Ishikawa (cell line): ENCODE results near the gene FKBP4.

Experiments used
- CEBPB ChIP-seq: IDR thresholded peaks from 2 replicates; pipeline ENCODE4 v1.6.1; 2012
- CREB1 ChIP-seq: IDR thresholded peaks from 2 replicates; pipeline ENCODE4 v1.6.1; 2012; ENCODE audit warnings: low read depth
- EGR1 ChIP-seq: IDR thresholded peaks from 2 replicates; pipeline ENCODE4 v1.6.1; 2012
- EP300 ChIP-seq: IDR thresholded peaks from 2 replicates; pipeline ENCODE4 v1.6.1; 2012; ENCODE audit warnings: borderline replicate concordance
- FOXM1 ChIP-seq: IDR thresholded peaks from 2 replicates; pipeline ENCODE4 v1.6.1; 2012; ENCODE audit warnings: low read depth, borderline replicate concordance
- MAX ChIP-seq: IDR thresholded peaks from 2 replicates; pipeline ENCODE4 v1.6.1; 2012
- NFIC ChIP-seq: IDR thresholded peaks from 2 replicates; pipeline ENCODE4 v1.6.1; 2012
- RAD21 ChIP-seq: IDR thresholded peaks from 2 replicates; pipeline ENCODE4 v1.6.1; 2012; ENCODE audit warnings: low read depth
- REST ChIP-seq: IDR thresholded peaks from 2 replicates; pipeline ENCODE4 v1.6.1; 2012; ENCODE audit warnings: low read depth, mild to moderate bottlenecking
- TAF1 ChIP-seq: IDR thresholded peaks from 2 replicates; pipeline ENCODE4 v1.6.1; 2012; ENCODE audit warnings: low read depth, mild to moderate bottlenecking
- TCF12 ChIP-seq: IDR thresholded peaks from 2 replicates; pipeline ENCODE4 v1.6.1; 2012; ENCODE audit warnings: low read depth
- TEAD4 ChIP-seq: IDR thresholded peaks from 2 replicates; pipeline ENCODE4 v1.6.1; 2012
- YY1 ChIP-seq: IDR thresholded peaks from 2 replicates; pipeline ENCODE4 v1.6.1; 2012; ENCODE audit warnings: low read depth
- ZBTB7A ChIP-seq: IDR thresholded peaks from 2 replicates; pipeline ENCODE4 v1.6.1; 2012; ENCODE audit warnings: low read depth
- TF ChIP-seq, protein P1 (sequence below): IDR thresholded peaks from 2 replicates; pipeline ENCODE4 v1.6.1; 2012

The FKBP4 gene

GRCh38 chr12:2796187-2796666, 1.5 kb downstream of the FKBP4 start:
- TF ChIP-seq REST (no peak), YY1 (no peak), MAX (no peak), CEBPB (no peak), TCF12 (no peak), ZBTB7A (no peak), TAF1 (no peak), FOXM1 (no peak), RAD21 (no peak), CREB1 (no peak), EGR1 (no peak), NFIC (no peak), TEAD4 (no peak)
- TF ChIP-seq, protein P1, sequence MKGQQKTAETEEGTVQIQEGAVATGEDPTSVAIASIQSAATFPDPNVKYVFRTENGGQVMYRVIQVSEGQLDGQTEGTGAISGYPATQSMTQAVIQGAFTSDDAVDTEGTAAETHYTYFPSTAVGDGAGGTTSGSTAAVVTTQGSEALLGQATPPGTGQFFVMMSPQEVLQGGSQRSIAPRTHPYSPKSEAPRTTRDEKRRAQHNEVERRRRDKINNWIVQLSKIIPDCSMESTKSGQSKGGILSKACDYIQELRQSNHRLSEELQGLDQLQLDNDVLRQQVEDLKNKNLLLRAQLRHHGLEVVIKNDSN: no peak

DNA sequence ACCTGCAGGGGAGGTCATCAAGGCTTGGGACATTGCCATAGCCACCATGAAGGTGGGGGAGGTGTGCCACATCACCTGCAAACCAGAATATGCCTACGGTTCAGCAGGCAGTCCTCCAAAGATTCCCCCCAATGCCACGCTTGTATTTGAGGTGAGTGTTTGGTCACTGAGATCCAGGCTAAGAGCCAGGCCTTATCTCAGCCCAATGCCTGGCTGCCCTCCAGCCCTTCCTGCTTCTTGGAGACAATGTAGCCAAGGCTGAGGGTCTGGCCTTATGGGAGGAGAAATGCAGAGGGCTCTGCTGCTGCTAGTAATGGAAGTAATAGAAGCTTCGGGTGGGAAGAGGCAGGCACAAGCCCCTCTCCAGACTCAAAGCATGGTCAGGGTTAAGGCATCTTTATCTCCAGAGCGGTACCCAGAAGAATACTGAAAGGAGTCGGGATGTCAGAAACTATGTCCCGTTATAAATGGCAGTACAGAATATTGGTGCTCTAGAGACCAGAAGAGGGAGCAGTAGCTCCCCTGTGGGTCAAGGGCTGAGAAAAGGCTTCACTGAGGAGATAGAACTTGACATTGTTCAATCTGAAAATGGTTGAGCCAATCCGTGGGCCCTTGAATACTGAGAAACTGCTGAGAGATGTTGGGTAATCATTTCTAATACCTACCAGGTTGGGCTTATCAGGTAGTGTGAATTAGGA, 3.1 kb downstream of the FKBP4 start:
- TF ChIP-seq MAX (no peak), TEAD4 (no peak), TAF1 (no peak), REST (no peak), CREB1 (no peak), RAD21 (no peak), CEBPB (no peak)

DNA sequence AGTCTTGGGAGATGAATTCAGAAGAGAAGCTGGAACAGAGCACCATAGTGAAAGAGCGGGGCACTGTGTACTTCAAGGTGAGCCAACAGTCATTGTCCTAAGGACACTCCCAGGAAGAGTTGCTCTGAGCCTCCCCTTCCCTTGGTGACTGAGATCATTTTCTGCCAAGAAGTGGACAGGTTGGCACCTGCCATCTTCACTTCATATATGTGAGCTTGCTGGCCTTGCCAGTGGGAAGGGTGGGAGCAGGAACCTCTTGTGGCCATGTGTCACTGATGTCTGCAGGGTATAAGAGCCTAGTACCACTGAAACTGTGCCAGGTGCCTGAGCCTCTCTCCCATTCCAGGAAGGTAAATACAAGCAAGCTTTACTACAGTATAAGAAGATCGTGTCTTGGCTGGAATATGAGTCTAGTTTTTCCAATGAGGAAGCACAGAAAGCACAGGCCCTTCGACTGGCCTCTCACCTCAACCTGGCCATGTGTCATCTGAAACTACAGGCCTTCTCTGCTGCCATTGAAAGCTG, 5.3 kb downstream of the FKBP4 start:
- TF ChIP-seq MAX: no peak
- TF ChIP-seq YY1: no peak
- TF ChIP-seq EP300: no peak
- TF ChIP-seq REST: no peak
- TF ChIP-seq ZBTB7A: no peak
- no peak for TF ChIP-seq NFIC
- no peak for TF ChIP-seq FOXM1
- TF ChIP-seq RAD21: no peak
- no peak for TF ChIP-seq EGR1
- no peak for TF ChIP-seq TAF1
- TF ChIP-seq CEBPB: no peak
- TF ChIP-seq TEAD4: no peak
- TF ChIP-seq TCF12: no peak
- TF ChIP-seq CREB1: no peak
- TF ChIP-seq, protein P1: no peak
